GM18526 (cell line): ENCODE measurements around the gene GAS2L1.

Source experiments
- POLR2A ChIP-seq: IDR thresholded peaks from 3 replicates; pipeline ENCODE4 v1.6.1; 2011; ENCODE audit not compliant: insufficient read length; ENCODE audit errors: extremely low read depth

Gene GAS2L1

DNA sequence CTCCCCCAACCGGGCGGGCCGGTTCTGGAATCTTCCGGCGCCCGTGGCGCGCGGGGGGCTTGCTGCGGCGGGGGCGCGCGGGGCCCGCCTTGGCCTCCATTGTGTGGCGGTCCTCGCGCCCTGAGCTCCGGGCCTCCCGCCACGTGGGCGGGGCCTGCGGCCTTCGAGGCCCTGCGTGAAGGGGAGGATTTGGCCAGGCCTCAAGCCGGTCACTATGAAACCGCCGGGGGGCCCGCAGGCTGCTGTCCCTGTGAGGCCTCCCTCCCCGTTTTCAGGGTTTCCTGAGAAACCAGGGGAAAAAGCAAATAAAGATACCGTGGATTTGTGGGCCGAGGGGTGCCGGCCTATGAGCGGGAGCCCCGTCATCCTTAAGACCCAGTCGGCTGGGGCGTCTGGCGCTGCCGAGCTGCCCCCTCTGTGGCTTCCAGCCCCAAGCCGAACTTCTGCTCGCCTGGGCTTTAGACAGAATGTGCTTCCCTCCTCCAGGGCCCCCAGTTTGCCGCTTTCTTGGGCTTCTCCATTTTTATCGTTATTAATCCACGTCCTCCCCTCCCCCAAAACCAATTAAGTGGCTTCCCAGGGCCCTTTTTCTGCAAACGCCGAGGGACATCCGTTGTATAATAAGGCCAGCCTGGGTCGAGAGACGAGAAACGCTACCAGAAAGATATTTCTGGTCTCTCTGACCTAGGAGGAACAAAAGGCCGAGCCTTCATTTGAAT, 37.8 kb upstream of the GAS2L1 start:
- no peak for TF ChIP-seq POLR2A

DNA sequence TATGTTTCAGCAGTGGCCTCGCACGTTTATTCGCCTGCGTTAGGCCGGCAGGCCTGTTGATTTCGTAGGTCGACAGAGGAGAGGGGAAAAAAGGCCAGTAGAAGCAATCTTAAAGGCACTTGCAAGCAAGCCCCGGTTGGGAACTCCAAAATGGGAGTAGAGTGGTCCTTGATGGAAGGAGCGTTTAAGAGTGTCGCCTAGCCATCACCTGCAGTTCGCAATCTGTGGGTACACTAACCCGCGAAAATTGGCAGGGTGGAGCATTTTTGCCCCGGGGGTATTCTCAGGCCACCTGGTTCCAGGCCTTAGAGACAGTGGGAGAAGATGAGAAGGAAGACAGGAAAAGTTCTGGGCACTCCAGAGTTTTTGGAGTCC, 37.2 kb upstream of the GAS2L1 start:
- TF ChIP-seq POLR2A = no peak

DNA sequence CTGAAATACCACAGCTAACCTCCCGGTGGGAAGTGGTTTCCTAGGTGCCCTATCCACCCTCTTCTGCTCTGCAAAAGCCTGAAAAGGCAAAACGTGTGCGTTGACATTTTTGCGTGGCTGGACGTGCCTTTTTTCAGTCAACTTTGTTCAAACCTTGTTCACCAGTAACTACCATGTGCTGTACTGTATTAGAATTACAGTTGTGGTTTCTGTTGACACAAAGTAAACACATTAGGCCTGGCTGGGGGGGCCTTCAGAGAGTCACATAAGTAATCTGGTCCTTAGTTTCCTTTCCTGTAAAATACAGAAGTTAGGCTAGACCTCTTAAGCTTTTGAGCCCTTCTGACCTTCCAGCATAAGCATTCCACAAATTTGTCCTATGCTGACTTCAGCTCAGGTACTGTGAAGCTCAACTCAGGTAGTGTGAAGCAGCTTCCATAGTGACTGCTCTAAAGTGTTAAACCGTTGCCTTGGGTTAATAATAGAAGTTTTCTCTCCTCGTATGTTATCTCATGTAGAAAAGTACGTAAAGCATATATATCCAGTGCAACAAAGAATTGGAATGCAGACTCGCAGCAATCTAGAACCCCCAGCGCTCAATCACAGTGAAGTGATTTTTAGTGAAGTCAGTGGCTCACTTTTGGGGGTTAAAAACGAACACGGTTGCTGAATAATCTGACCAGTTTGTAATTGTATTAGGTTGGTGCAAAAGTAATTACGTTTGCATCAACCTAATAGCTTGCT, 36.5 kb upstream of the GAS2L1 start:
- TF ChIP-seq POLR2A = no peak

DNA sequence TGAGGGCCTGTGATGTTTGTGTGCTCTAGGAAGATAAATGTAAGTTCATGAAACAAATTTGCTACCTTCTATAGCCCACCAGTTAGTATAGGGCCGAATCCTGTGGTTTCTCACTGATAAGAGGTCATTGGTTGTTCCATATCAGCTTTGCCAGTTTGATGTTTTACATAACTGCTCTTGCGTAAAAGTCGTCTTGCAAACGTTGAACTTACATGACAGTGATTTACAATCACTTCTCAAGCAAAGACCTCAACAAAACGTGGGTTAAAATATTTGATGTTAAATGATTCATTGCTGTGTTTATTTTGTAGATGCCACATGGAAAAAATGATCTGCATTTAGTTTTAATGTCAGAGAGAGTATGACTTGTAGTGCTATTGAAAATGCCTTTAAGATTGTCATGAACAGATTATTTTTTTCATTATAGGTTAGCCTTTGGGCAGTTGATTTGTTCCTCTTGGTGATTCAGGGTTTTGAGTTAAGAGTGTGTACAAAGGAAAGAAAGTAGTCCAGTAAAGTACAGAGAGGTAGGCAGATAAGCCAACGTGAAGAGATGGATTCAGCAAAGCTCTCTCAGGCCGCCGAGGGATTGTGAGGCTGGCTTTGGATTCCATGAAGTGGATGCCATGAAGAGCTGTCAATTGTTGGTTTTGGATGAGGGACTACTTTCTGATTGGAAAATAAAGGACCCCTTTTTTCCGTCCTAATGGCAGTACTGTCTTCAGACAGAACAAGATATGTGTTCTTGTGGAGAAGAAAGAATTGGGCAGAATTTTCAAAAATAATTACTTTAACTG, 35.8 kb upstream of the GAS2L1 start:
- TF ChIP-seq POLR2A = no peak

DNA sequence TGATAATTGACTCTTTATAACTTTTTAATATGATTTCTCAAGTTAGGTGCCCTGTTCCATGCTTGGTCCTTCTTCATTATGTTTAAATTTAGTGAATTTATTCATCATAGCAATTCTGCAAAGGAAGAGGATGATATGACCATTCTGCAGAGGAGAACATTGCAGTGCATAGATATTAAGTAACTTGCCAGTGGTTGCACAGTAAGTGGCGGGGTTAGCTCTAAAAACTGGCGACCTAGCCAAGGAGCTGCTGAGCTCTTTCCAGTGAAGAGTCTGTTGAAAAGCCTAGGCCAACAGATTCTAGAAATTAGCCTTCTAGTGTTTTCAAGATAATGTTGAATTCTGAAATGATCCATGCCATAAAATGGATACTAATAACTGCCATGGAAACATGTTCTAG, 33.8 kb upstream of the GAS2L1 start:
- no peak for TF ChIP-seq POLR2A

DNA sequence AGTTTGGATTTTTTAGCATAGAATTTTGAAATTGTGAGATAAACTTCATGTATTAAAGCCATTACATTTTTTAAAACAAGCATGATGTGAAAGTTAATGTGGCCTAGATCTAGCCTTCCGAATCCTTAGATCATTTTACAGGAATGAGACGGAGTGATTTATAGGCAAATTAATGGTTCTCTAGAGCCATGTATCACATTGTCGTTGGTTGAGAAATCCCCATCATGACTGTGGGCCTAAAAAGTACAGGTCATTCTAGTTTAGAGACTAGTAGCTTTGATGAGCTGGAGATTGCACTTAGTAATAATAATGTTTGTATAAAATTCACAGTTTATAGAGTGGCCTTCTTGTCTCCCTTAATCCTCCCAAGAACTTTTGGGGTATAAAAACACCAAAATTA, 31.3 kb upstream of the GAS2L1 start:
- TF ChIP-seq POLR2A = no peak

DNA sequence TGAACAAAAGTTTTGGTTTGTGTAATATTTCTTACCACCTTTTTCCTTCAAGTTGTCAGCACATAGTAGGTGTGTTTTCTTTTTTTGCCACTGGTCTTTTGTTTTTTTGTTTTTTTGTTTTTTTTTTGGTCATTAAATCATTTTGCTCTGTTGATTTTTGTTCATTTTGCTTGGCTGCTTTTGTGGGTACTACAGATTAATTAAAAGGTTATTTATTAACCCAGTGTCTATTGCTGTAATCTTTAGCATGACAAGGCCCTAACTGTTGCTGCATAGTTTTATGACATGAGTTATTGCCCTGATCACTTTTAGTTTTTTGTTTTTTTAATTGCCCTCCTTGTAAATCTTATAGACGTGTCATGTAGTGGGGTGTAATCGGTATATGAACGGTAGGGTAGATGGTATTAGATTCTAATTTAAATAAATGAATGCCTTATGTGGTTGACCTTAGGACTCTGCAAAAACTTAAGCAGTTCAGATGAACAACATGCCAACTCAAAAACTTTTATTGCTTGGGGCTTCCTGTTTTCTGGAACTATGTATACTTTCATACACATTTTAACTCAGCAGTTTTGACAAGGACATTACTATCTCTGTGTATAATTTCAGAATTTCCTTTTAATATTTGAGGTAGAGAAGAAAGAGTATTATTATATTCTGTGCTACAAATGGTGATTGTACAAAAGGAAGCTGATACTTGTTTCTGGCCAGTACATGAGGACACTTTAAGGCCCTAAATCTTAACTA, 30.5 kb upstream of the GAS2L1 start:
- TF ChIP-seq POLR2A = no peak

DNA sequence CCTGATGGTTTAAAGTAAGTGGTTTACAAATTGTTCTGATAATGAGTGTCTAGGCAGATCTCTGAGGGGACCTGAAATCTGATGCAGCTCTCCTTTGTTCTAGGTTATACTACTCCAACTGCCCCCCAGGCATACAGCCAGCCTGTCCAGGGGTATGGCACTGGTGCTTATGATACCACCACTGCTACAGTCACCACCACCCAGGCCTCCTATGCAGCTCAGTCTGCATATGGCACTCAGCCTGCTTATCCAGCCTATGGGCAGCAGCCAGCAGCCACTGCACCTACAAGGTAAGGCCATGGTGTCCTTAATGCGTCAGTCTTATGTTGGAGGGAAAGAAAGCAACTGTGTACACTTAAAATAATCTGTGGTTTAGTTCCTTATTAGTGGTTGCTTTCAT, 28.5 kb upstream of the GAS2L1 start:
- TF ChIP-seq POLR2A = no peak

DNA sequence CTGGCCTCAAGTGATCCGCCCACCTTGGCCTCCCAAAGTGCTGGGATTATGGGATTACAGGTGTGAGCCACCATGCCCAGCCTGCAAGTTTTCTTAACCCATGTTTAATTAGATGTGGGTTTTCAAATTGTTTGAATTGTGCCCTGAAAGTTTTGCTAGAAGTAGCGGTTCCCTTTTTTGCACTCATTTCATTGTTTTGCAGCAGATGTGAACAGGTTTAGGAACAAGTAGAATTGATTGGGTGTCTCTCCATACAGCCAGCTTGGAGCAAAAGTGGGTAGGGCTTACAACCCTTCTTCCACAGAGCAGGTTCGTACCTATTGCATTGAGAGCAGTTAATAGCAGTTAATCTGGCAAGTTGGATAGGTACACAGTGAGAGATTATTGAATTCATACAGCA, 22.3 kb upstream of the GAS2L1 start:
- TF ChIP-seq POLR2A = no peak

DNA sequence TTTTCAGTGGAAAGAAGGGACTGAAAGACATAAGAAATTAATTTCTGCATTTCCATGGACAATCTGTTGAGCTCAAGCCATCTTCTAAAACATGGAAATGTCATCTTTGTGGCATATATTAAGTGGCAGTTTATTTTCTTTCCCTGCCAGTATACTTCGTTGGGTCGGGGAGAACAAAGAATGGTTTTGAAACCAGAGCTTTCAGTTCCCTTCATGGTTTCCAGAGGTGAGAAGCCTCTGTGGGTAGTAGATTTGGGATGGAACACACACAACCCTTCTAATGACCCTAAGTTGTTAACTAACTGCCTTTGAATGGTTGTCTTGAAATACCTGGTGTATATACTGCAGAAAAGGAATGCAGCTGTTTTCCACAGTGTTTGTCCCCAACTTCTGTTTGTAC, 17.6 kb upstream of the GAS2L1 start:
- no peak for TF ChIP-seq POLR2A

DNA sequence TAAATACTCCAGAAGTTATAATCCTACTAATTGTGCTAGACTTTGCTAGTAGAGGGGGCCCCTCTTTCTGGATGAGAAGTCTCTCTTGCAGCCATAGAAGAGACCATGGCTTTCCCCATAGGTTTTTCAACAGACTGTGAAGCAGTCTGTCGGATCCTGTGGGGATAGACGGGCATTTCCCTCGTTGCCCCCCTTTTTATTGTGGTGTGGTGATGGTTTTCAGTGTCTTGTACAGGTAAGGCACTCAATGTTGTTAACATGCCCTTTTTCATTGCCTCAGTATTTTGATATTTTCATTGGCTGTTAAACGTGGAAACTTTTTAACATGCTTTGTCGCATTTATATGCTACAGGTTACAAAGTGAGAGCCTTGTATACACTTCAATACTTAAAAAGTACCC, 16.4 kb upstream of the GAS2L1 start:
- no peak for TF ChIP-seq POLR2A

DNA sequence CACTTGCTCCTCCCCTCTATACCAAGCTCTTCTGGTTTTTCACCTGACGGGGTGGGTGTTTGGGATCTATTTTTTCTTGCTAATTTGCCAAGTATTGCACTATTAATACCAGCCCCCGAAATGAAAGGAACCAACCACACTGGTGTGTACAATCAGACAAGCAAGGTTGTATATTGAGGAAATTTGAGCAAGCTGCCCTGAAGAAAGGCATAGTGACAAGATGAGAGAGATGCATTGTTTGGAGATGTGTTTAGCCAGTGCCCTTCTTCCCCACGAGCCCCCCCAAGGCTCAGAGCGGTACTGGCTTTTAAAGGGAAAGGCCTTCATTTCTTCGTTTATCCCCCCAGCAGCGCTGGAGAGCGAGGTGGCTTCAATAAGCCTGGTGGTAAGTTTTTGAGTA, 15.2 kb upstream of the GAS2L1 start:
- no peak for TF ChIP-seq POLR2A

DNA sequence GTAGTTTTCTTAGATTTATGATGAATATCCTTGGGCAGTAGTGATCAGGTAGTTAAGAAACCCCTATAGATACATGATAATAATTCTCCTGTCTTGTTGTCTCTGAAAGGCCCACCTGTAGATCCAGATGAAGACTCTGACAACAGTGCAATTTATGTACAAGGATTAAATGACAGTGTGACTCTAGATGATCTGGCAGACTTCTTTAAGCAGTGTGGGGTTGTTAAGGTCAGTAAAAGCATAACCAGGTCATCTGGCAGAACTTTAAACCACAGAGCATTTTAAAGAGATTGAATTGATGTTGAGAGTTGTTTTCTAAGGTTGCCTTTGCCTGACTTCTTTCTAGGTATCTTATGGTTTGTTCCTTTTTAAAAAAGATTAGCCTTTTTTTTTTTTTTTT, 14.1 kb upstream of the GAS2L1 start:
- no peak for TF ChIP-seq POLR2A

DNA sequence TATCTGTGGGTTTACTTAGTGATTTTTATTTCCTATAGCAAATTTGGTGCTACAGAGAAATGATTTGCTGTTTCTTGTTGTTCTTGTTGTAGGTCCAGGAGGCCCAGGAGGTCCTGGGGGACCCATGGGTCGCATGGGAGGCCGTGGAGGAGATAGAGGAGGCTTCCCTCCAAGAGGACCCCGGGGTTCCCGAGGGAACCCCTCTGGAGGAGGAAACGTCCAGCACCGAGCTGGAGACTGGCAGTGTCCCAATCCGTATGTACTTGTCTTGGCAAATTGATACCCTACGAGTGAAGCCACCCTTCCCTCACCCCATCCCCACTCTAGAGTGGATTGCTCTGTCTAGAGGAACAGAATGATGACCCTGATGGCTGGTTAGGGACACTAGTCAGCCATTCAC, 7.8 kb upstream of the GAS2L1 start:
- TF ChIP-seq POLR2A = no peak

DNA sequence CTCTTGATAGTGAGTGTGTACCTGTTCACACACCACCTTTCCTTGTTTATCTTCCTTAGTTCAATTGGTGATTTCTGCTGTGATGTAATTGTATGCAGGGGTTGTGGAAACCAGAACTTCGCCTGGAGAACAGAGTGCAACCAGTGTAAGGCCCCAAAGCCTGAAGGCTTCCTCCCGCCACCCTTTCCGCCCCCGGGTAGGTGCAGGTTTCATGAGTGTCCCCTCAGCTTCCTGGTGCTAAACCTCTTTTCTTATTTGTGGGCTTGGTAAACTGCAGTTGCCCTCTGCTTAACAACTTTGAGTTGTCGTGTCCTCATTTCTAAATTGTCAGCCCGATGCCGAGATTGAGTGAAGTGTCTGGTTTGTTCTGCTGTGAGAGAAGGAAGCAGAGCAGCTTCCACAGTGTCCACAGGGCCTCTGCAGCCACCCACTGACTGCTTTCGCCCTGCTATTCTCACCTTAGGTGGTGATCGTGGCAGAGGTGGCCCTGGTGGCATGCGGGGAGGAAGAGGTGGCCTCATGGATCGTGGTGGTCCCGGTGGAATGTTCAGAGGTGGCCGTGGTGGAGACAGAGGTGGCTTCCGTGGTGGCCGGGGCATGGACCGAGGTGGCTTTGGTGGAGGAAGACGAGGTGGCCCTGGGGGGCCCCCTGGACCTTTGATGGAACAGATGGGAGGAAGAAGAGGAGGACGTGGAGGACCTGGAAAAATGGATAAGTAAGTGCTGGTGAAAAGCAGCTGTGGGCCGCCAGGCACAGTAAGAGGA, 7.1 kb upstream of the GAS2L1 start:
- no peak for TF ChIP-seq POLR2A

DNA sequence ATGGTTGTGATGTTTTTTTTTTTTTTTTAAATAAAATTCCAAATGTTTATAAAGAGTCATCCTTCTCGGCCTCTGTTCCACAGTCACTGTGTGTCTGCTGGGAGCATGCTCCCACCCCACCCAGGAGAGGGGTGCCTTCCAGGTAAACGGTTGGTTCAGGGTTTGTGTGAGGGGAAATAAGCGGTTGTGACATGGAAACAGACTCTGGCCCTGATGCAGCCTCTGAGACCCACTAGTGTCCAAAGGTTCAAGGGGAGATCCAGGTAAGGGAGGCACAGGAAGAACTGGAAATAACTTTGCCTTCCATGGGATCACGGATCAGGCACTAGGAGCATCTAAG, 6.0 kb upstream of the GAS2L1 start:
- TF ChIP-seq POLR2A = no peak
